HG03460 (cell line): Measurements from ENCODE around the gene NLRP10.

Experiments used
- ATAC-seq: cut with Tn5 transposase; IDR thresholded peaks from one replicate; pipeline ENCODE4 v1.9.1; 2021; ENCODE audit not compliant: unreplicated experiment

Gene NLRP10

GRCh38 chr11:7974668-7975067 is 9.4 kb upstream of the NLRP10 start:
- ATAC-seq, result no peak

GRCh38 chr11:7973011-7973410 is 7.8 kb upstream of the NLRP10 start:
- no peak for ATAC-seq

DNA sequence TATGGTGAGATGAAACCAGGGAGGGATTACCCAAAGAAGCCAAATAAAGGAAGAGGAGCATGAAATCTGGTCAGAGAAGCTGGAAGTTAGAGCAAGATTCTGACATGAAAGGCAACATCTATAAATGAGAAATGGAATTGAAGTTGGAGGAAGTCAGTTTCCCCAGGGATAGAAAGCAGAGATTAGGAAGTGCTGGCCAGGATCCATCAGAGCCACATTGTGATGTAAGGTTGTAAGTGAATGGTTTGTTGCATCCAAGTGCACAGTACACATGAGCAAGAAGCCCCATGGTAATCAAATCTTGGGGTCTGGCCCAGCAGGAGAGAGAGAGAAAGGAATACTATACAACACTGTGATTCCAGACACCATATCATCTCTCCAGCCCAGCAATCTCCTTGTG is 6.6 kb upstream of the NLRP10 start:
- no peak for ATAC-seq

DNA sequence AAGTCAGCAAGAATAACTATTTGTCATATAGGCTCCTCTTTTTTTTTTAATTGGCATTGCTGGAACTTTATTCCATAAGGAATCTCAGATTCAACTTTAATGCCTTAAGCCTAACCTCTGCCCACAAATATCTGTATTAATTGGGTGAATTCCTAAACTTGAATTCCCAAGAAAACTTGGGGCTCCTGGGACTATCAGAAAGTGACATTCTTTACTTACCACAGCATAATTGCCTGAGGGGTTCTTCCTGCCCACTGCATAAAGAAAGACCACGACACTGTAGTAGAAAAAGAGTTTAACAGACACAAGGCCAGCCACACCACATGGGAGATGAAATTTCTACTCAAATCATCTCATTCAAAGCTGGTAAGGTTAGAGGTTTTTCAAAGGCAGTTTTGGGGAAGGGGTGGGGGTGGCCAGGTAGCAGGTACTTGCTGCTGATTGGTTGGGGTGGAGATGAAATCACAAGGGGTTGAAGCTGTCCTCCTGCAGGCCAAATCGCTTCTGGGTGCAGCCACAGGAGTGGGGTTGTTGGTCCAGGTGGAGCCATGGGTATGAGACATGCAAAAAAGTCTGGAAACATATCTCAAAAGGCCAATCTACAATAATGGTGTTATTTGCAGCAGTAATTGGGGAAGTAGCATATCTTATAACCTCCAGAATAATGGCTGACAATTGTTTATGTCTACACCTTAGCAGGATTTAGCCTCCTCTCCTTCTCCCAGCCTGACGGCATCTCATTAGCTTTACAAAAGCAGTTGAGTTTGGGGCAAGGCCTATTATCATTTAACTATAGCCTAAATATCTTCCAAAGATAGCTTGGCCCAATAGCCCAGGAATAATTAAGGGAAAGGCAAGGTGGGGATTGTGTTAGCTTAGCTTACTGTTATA is 4.8 kb upstream of the NLRP10 start:
- no peak for ATAC-seq

GRCh38 chr11:7968686-7969085 is 3.4 kb upstream of the NLRP10 start:
- no peak for ATAC-seq

GRCh38 chr11:7967826-7968225 is 2.6 kb upstream of the NLRP10 start:
- no peak for ATAC-seq

GRCh38 chr11:7967097-7967496 is 1.9 kb upstream of the NLRP10 start:
- ATAC-seq, result no peak

GRCh38 chr11:7964873-7965272 is 374 bp downstream of the NLRP10 start:
- no peak for ATAC-seq

DNA sequence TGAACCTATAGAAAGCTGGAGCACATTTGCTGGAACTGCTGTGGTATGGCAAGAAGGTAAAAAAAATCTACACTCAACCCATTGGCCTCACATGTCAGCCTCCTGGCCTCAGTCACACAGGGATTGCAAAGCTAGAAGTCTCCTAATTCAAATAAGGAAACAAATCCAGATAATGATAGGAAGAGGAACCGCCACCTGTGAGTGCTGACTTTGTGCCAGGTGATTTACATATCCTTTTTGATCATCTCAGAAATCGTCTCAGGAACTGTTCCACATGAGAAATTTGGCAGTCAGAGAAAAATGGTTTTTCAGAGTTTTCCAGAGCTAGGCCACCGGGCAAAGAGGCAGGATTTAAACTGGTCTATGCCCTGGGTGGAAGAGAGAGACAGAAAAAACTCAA is 986 bp downstream of the NLRP10 start:
- ATAC-seq, result no peak

- no peak for ATAC-seq
Observed at GRCh38 chr11:7955191-7955590, 10.1 kb downstream of the NLRP10 start.

- ATAC-seq, result no peak
Observed at GRCh38 chr11:7949934-7950333, 15.3 kb downstream of the NLRP10 start.

GRCh38 chr11:7944123-7944522 is 21.1 kb downstream of the NLRP10 start:
- ATAC-seq, result no peak

DNA sequence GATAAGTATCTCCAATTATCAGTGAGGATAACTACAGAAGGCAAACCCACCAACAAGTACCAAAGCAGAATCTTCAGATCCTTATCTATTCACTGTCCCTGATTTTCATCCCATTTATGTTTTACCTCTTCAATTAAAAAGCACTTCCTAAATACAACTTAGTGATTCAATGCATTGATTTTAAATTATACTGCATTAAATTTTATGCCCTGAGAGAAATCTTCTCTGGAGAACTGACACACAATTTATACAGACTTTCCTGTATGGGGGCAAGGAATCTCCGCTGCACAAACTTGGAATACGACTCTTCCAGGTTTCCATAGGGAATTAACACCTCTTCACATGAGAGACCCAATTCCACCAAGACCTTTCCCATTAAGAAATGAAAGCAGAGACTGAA is 23.6 kb downstream of the NLRP10 start, which contains the start of gene OR10A3:
Gene OR10A3 (minus strand): TSS at position 101 of the 400 bp plus-strand sequence. CDS start 2,188 bp downstream, outside the sequence.
- ATAC-seq, result no peak

GRCh38 chr11:7941146-7941545 is 24.1 kb downstream of the NLRP10 start:
- ATAC-seq, result no peak

DNA sequence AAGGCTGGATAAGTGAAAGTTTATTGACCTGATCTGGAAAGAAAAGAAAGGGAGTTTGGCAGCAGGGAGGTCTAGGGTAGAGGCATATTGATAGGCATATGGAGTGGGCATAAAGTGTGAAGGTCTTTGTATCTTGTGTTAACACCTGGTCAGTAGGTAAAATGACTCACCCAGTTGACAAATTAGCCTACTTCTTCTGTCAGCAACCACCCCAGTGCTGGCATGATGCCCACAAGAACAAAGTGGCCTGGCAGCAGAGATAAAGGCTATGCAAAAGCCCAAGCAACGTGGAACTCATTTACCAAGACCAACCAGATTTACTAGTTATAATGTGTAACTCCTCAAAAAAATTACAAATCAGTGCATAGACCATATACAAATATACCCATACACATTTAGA is 28.6 kb downstream of the NLRP10 start:
- no peak for ATAC-seq

DNA sequence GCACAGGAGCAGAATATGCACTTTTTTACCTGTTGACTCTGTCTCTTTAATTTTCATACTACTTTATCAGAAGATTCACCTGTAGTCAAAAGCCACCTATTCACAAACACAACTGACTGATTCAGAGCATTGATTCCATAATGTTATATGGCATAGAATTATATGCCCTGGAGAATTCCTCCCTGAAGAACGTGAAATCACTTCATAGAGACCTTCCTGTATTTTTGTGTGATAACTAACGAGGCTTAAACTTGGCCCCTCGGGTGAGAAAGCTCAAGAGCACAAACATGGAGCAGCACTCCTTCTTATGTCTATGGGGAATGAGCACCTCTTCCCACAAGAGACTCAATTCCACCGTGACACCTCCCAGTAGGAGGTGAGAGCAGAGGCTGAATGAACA is 34.1 kb downstream of the NLRP10 start, which contains the start of gene OR10A6:
Gene OR10A6 (minus strand): TSS at position 101 of the 400 bp plus-strand sequence. CDS start 2,606 bp downstream, outside the sequence.
- ATAC-seq, result no peak

- ATAC-seq, result no peak
Observed at GRCh38 chr11:7927635-7928034, 37.6 kb downstream of the NLRP10 start.

GRCh38 chr11:7924536-7924935 is 40.7 kb downstream of the NLRP10 start:
- ATAC-seq, result no peak

DNA sequence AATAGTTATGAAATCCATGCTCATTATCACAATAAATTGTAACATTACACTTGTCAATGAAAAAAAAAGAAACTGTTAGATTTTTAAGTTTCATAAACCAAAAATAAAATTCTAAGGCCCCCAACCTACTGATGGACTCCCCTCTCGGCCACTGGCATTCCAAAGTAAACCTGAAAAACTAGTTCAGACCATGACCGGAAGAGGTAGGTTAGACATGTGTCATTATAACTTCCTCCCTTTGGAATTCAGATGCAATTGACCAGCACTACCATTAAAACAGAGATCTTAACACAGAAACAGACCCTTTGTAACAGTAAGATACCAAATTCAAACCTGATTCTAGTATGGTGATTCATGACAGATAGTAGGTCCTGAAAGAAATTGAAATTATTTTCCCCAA is 47.1 kb downstream of the NLRP10 start:
- no peak for ATAC-seq
